Skin epidermis (tissue), 12 donors: ENCODE results near the gene STPG1.

ENCODE experiments used
- H3K27ac ChIP-seq, 21 experiments: fragments of 200-600 bp; sonication (generic) in 11 of 21; one replicate each; pipeline ENCODE4 v1.5.0; 2020; ENCODE audit warnings: mild to moderate bottlenecking in 3 of 21, inconsistent platforms in 2 of 21, moderate library complexity in 2 of 21
- H3K4me3 ChIP-seq, 7 experiments: fragments of 200-600 bp; sonication (generic) in 2 of 7; one replicate each; pipeline ENCODE4 v1.5.0; 2020; ENCODE audit warnings: inconsistent platforms in 2 of 7, mild to moderate bottlenecking in 2 of 7, moderate library complexity in 1 of 7

The STPG1 gene

DNA sequence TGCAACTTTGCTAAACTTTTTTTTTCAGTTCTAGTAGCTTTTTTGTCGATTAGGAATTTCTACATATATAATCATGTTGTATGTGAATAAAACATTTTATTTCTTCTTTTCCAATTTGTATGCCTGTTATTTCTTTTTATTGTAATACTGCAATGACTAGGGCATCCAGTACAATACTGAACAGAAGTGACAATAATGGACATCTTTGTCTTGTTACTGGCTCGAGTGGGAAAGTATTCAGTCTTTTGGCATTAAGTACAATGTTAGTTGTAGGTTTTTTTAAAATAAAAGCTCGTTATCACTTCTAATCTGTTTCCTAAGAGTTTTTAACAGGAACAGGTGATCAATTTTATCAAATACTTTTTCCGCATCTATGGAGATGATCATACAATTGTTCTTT, 9.8 kb downstream of the STPG1 start:
- no peak overlapping the region for H3K27ac ChIP-seq
- no peak overlapping the region for H3K4me3 ChIP-seq

GRCh38 chr1:24400065-24400464, 13.5 kb downstream of the STPG1 start:
- no peak overlapping the region for H3K4me3 ChIP-seq
- no peak overlapping the region for H3K27ac ChIP-seq

- no peak overlapping the region for H3K4me3 ChIP-seq
- peak overlapping the region in 5 of 21 experiments; percentile 5 to 82 (median 29) for H3K27ac ChIP-seq
These were observed 19.7 kb downstream of the STPG1 start for GRCh38 chr1:24393892-24394291.

DNA sequence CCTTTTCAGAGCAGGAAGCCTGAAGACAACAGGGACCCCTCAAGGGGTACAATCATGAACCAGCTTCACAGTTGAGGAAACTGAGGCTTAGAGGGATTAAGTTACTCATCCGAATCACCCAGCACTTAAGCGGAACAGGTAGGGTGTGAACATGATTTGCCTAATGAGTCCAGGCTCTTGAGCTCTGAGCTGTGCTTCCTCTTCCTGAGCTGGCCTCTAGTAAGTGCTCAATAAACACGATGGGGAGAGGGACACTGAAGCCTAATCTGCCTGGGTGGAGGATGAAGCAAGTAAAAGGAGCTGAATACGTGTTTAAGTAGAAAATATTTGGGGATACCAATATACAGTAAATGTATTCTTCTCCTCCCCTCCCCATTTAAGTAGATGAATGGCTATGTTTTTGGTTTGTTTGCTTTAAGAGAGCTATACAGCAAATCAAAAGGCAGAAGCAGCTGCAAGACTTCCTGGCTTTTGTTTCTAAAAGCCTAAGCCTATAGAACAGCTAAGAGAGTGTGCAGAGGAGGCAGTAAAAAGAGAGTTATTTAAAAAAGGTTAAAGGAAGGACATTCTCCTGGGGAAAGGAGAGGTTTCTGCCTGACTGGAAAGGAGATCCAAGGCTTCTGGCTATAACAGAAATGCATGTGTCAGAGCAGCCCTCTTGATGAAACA, 20.5 kb downstream of the STPG1 start:
- Histone ChIP-seq H3K27ac (peak overlapping the region in 8 of 21 experiments; percentile 5 to 88 (median 30)), H3K4me3 (no peak overlapping the region)

GRCh38 chr1:24392604-24392946, 21.0 kb downstream of the STPG1 start:
- no peak overlapping the region for H3K4me3 ChIP-seq
- H3K27ac ChIP-seq: peak overlapping the region in 14 of 21 experiments; percentile 14 to 88 (median 70)

DNA sequence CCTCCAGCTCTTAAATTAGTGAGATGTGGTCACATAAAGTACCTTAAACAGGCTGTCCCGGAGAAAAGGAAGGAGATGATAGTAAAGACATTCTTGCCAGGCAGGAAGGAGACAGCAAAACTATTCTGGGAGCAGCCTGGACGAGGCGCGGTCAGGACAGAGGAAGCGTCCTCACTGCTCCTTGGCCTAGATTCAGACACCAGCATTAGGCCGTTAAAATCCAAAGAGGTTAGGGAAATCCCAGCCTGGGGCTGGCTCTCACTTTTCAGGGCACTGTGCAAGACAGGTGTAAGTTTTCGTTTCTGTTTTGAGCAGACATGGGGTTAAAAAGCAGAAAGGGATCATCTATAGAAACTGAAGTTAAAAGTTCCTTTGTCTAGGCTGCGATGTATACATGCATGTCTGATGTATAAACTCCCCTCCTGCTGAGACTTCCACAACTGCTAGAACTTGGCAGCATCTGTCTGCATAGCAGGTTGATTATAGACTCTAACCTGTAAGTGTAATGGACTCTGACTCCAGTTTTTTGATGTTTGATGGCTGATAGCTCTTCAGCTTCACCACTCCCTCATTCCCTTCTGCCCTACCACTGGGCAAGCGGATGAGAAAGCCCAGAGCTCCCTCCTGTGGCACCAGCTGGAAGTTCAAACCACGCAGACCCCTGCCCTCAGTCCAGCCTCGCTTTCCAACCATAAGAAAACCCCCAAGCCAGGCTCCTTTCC, 21.5 kb downstream of the STPG1 start:
- Histone ChIP-seq H3K27ac (peak overlapping the region; percentile 1 to 88 (median 69)), H3K4me3 (no peak overlapping the region)

GRCh38 chr1:24390924-24391782, 22.4 kb downstream of the STPG1 start:
- H3K27ac ChIP-seq: peak overlapping the region in 19 of 21 experiments; percentile 1 to 88 (median 69)
- H3K4me3 ChIP-seq: no peak overlapping the region

DNA sequence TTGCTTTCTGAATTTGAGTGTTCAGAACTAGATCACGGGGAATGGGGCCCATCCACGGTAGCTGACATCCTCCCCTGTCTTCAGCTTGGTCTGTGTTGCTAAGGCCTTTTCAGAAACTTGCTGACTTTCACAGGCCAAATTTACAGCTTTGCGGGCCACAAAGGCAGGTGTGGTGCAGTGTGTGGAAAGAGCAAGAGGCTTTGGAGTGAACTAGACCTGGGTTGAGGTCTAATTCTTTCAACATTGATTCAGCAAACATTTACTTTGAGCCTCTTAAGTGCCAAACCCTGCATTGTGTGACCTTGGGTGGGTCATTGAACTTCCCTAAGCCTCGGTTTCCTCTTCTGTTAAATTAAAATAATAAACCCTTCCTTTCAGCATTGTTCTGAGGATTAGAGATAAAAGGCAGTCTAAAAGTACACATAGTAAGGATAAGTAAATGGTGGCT, 24.3 kb downstream of the STPG1 start:
- Histone ChIP-seq H3K27ac (peak overlapping the region in 4 of 21 experiments; percentile 1 to 36 (median 12)), H3K4me3 (no peak overlapping the region)

- Histone ChIP-seq H3K27ac (peak overlapping the region in 2 of 21 experiments; percentile 1 to 18), H3K4me3 (no peak overlapping the region)
These were observed 25.2 kb downstream of the STPG1 start for GRCh38 chr1:24388331-24388885.

GRCh38 chr1:24387636-24388175, 25.9 kb downstream of the STPG1 start:
- peak overlapping the region in 1 of 21 experiments; percentile 1 for H3K27ac ChIP-seq

GRCh38 chr1:24386931-24387330, 26.7 kb downstream of the STPG1 start:
- peak overlapping the region in 3 of 21 experiments; percentile 10 to 37 (median 17) for H3K27ac ChIP-seq
- H3K4me3 ChIP-seq: no peak overlapping the region

More at GRCh38 chr1:24387636-24388175, 25.9 kb downstream of the STPG1 start:
- no peak overlapping the region for H3K4me3 ChIP-seq

- peak overlapping the region in 6 of 21 experiments; percentile 10 to 52 (median 17) for H3K27ac ChIP-seq
- H3K4me3 ChIP-seq: no peak overlapping the region
These were observed 27.3 kb downstream of the STPG1 start for GRCh38 chr1:24386241-24386640.

GRCh38 chr1:24385160-24385940, 28.2 kb downstream of the STPG1 start:
- H3K27ac ChIP-seq: peak overlapping the region in 19 of 21 experiments; percentile 10 to 83 (median 64)

DNA sequence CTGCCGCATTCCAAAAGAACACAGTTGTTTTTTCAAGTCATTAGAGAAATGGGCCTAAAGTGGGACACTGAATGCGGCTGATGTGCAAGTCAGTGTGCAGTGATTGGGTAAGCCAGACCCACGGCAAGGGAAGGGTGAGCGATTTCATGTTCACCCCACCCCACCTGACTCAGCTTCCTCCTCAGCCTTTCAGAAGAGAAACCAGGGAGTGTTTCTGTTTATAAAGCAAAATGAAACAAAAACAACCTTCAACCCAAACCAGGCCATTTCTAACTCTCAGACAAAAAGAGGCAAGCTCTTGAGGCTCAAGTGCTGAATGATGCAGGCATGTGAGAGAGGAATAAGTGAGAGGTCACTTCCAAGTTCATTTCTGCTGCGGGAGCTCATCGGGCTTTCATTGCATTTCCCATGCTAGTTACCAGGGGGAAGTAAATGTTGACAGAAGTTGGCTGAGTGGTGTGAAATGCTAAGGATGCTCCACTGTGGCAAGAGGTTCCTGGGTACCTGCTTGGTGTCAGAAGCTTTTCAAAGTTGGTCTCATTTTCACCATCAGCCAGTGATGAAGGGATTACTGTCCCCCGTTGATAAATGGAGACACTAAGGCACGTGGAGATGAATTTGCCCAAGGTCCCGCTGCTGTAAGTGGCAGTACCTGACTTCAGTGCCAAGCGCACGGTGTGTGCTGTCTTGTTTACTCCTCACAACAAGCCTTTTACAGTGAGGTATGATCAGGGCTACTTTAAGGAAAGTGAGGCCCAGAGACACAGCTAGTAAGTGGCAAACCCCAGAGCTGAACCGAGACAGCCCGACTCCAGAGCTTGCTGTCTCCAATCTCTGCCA, 29.1 kb downstream of the STPG1 start:
- H3K27ac ChIP-seq: peak overlapping the region in 19 of 21 experiments; percentile 25 to 83 (median 64)
- no peak overlapping the region for H3K4me3 ChIP-seq

More at GRCh38 chr1:24385160-24385940, 28.2 kb downstream of the STPG1 start:
- H3K4me3 ChIP-seq: no peak overlapping the region

GRCh38 chr1:24383381-24383940, 30.1 kb downstream of the STPG1 start:
- peak overlapping the region in 17 of 21 experiments; percentile 5 to 83 (median 54) for H3K27ac ChIP-seq

DNA sequence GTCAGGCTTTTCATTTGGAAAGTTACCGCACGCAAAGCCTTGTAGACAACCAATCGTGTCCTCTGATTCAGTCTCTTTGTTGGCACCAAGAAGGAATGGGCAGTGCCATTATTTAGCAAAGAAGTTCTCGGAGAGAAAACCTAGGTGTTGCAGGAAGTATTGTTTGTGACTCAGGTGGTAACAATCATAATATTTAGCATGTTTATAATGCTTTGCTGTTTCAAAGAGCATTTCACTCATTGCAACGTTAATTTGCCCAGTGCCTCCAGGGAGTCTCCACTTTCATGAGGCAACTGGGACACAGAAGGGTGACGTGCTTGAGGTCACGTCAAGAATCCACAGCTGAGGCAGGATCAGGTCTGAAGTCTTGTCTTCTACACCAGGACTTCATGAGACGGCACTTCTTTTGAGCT, 31.4 kb downstream of the STPG1 start:
- H3K27ac ChIP-seq: peak overlapping the region in 15 of 21 experiments; percentile 5 to 83 (median 74)

More at GRCh38 chr1:24383381-24383940, 30.1 kb downstream of the STPG1 start:
- H3K4me3 ChIP-seq: no peak overlapping the region

GRCh38 chr1:24381256-24381655, 32.3 kb downstream of the STPG1 start:
- no peak overlapping the region for H3K4me3 ChIP-seq

More for the DNA sequence above, 31.4 kb downstream of the STPG1 start:
- H3K4me3 ChIP-seq: no peak overlapping the region

More at GRCh38 chr1:24381256-24381655, 32.3 kb downstream of the STPG1 start:
- peak overlapping the region in 16 of 21 experiments; percentile 7 to 83 (median 70) for H3K27ac ChIP-seq
